ENCODE data around the gene SPATA46. TPM values are rescaled to one million over a fixed set of nuclear protein-coding genes. Genes with fewer than 3 reads are reported as not detected.

Gene SPATA46
- total RNA-seq, 4 donors from 2014 or later, result not detected

DNA sequence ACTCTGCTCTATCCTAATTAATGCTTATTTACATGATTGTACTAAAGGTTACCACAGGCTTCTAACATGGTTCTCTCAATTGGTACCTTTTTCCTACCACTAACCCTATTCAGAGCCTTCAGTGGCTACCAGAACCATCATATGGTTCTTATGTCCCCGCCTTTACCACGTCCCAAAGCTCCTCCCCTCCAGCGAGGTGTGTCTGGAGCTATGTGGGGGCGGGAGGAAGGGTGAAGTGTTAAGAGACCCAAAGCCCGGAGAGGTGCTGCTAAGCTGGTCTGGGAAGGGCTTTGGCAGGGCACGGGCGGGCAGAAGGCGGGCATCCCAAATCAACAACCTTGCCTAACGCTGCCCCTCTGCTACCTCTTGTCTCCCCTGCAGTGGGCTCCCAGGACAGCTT lies 10.0 kb downstream of the SPATA46 start:
- TF ChIP-seq, protein P1, sequence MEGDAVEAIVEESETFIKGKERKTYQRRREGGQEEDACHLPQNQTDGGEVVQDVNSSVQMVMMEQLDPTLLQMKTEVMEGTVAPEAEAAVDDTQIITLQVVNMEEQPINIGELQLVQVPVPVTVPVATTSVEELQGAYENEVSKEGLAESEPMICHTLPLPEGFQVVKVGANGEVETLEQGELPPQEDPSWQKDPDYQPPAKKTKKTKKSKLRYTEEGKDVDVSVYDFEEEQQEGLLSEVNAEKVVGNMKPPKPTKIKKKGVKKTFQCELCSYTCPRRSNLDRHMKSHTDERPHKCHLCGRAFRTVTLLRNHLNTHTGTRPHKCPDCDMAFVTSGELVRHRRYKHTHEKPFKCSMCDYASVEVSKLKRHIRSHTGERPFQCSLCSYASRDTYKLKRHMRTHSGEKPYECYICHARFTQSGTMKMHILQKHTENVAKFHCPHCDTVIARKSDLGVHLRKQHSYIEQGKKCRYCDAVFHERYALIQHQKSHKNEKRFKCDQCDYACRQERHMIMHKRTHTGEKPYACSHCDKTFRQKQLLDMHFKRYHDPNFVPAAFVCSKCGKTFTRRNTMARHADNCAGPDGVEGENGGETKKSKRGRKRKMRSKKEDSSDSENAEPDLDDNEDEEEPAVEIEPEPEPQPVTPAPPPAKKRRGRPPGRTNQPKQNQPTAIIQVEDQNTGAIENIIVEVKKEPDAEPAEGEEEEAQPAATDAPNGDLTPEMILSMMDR (IDR thresholded peaks at IDR 0.05; ENCODE audit: low read depth), result no peak

DNA sequence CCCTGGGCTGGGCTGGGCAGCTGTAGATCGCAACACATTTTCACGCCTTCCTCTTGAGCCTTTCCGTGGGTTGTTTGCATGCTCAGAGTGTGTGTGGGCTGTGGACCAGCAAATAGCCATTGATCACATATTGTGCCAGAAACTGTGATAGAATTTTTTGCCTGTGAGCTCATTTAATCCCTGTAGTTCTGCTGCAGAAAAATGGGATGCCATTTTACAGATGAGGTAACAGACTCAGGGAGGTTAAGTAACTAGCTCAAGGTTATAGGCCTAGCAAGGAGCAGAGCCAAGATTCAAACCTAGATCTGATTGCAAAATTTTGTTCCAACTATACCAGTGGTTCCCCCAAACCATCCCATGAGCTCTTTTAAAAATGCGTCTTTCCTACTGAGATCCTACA lies 10.5 kb downstream of the SPATA46 start:
- TF ChIP-seq, protein P1 (IDR thresholded peaks at IDR 0.05; ENCODE audit: low read depth), result no peak

DNA sequence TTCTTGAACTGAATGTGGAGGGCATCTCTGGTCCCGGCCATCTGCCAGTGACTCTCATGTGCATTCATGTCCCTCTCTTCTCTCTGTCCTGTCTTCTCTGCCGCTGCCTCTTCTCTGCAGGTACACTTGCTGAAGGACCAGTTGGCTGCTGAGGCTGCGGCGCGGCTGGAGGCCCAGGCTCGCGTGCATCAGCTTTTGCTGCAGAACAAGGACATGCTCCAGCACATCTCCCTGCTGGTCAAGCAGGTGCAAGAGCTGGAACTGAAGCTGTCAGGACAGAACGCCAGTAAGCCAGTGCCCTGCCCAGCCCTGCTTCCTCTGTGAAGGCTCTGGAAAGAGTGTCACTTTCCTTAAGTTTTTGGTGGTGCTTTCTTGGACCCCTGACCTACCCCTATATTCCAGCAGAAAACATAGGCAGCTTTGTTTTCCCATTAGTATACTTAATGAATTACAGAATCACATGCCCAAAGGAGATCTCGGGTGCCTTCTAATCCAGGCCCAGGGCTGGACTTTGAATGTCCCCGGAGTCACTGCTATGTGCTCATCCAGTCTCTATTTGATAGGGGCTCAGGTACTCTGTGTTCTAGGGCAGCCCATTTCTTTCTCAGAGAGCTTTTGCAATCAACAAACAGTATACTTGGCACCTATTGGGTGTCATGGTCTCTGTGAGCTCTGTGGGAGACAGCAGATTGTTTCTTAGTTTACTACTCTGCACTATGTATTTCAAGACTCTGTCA lies 11.2 kb downstream of the SPATA46 start:
- TF ChIP-seq, protein P1 (IDR thresholded peaks at IDR 0.05; ENCODE audit: low read depth), result no peak

DNA sequence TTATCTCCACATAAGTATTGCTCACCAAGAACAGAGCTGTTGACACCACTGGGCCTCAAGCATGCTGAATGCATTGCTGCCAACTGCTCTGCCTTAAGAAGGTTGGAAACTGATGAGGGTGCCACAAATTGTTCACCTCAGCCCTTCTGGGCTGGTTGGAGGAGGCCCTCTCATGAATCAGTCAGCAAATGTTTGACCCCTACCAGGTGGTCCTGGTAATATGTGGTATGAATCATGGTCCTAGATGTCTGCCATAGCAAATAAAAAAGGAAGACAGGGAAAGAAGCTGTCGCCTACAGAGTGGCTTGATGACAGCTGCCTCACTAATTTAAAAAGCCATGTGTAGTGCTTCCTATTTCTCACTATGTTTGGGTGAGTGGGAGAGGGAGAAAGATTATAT lies 12.2 kb downstream of the SPATA46 start:
- TF ChIP-seq, protein P1 (IDR thresholded peaks at IDR 0.05; ENCODE audit: low read depth), result no peak

DNA sequence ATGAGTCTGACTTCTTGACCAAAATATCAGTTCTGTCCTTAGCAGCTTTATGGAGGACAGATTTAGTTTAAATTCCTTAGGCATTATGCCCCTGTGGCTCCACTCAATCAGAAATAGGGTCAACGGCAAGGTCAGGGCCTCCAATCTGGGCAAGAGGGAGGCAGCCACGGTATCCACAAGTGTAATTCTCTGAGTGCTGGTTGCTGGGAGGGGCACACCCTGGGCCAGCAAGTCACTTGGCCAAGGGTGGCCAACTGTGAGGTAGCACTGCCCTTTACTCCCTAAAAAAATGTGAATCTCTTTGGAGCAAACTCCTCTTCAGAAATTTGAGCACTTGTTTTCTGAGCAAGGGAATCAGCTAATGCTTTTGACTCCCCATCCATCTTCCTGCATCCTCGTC lies 12.8 kb downstream of the SPATA46 start:
- TF ChIP-seq, protein P1 (IDR thresholded peaks at IDR 0.05; ENCODE audit: low read depth), result no peak

DNA sequence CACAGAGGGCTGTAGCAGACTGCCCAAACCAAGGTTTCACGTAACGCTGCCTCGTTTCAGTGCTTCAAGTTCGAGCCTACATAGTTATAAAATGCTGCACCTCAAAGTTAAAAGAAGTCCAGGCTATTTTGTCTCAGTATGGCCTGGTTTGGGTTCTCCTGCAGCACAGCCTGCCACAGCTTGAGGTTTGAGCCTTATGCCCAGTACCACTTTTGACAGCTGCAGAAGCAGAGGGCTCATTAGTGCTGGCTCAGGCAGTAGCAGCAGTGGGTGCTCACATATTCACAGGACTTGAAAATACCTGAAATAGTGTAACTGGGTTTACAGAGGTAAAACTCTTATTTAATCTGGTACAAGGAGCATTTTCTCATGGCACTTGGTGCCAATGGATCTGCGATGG lies 15.3 kb downstream of the SPATA46 start:
- TF ChIP-seq, protein P1 (IDR thresholded peaks at IDR 0.05; ENCODE audit: low read depth), result no peak

DNA sequence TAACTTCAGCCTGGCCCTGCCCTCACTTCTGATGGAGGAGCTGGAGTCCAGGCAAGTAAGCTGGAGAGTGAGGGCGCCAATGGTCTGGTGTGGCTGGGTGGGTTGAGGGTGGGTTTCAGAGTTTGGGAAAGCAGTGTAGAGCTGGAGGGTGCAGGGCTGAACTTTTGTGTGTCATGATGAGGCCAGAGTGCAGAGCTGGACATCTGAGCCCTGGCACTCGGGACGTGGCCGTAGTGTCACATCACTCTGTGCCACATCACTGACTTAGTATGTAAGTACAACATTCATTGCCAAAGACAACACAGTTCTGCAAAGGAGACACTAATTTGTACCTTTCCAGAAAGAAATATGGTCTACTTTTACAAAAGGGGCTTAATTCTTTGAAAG lies 15.8 kb downstream of the SPATA46 start:
- TF ChIP-seq, protein P1 (IDR thresholded peaks at IDR 0.05; ENCODE audit: low read depth), result no peak

Data from subcutaneous adipose tissue (tissue), 4 donors.